ENCODE results near the gene NPAS3. TPM values are rescaled to one million over a fixed set of nuclear protein-coding genes. Genes with fewer than 3 reads are reported as not detected.

NPAS3 gene
- total RNA-seq, 1 donor from 2014 or later, result 2.0 TPM

- Histone ChIP-seq H3K36me3 (ENCODE audit: control insufficient read depth, insufficient read depth, low read length) (no peaks in the 10 kb centered on the region), H3K27me3 (ENCODE audit: control insufficient read depth, insufficient read depth, low read length) (no peaks in the 10 kb centered on the region), H3K4me3 (ENCODE audit: low read depth, low read length) (no peak overlapping the region)
- DNase-seq (ENCODE audit: low read depth), result no peak
- TF ChIP-seq CTCF (IDR thresholded peaks at IDR 0.05; ENCODE audit: insufficient read depth, low read length, poor library complexity, severe bottlenecking), result no peak
Measured at GRCh38 chr14:33611405-33612196, 672.9 kb downstream of the NPAS3 start.

- H3K4me3 ChIP-seq (ENCODE audit: low read depth, low read length), result no peak overlapping the region
Measured at GRCh38 chr14:33612197-33612505, 673.5 kb downstream of the NPAS3 start.

GRCh38 chr14:33617154-33617553 is 678.5 kb downstream of the NPAS3 start:
- H3K27me3 ChIP-seq (ENCODE audit: control insufficient read depth, insufficient read depth, low read length), result no peaks in the 10 kb centered on the region
- peak; percentile 50 for DNase-seq (ENCODE audit: low read depth)
- H3K36me3 ChIP-seq (ENCODE audit: control insufficient read depth, insufficient read depth, low read length), result no peaks in the 10 kb centered on the region
- no peak for TF ChIP-seq CTCF (IDR thresholded peaks at IDR 0.05; ENCODE audit: insufficient read depth, low read length, poor library complexity, severe bottlenecking)
- H3K4me3 ChIP-seq (ENCODE audit: low read depth, low read length), result no peak overlapping the region

More at GRCh38 chr14:33612197-33612505, 673.5 kb downstream of the NPAS3 start:
- no peak for TF ChIP-seq CTCF (IDR thresholded peaks at IDR 0.05; ENCODE audit: insufficient read depth, low read length, poor library complexity, severe bottlenecking)
- Histone ChIP-seq H3K27me3 (ENCODE audit: control insufficient read depth, insufficient read depth, low read length) (no peaks in the 10 kb centered on the region), H3K36me3 (ENCODE audit: control insufficient read depth, insufficient read depth, low read length) (no peaks in the 10 kb centered on the region)
- DNase-seq (ENCODE audit: low read depth), result no peak

GRCh38 chr14:33618361-33619105 is 679.9 kb downstream of the NPAS3 start:
- H3K27me3 ChIP-seq (ENCODE audit: control insufficient read depth, insufficient read depth, low read length), result no peaks in the 10 kb centered on the region
- TF ChIP-seq CTCF (IDR thresholded peaks at IDR 0.05; ENCODE audit: insufficient read depth, low read length, poor library complexity, severe bottlenecking), result no peak
- H3K36me3 ChIP-seq (ENCODE audit: control insufficient read depth, insufficient read depth, low read length), result no peaks in the 10 kb centered on the region
- no peak overlapping the region for H3K4me3 ChIP-seq (ENCODE audit: low read depth, low read length)
- no peak for DNase-seq (ENCODE audit: low read depth)

- H3K27me3 ChIP-seq (ENCODE audit: control insufficient read depth, insufficient read depth, low read length), result no peaks in the 10 kb centered on the region
- no peak for DNase-seq (ENCODE audit: low read depth)
- no peak for TF ChIP-seq CTCF (IDR thresholded peaks at IDR 0.05; ENCODE audit: insufficient read depth, low read length, poor library complexity, severe bottlenecking)
- no peaks in the 10 kb centered on the region for H3K36me3 ChIP-seq (ENCODE audit: control insufficient read depth, insufficient read depth, low read length)
- no peak overlapping the region for H3K4me3 ChIP-seq (ENCODE audit: low read depth, low read length)
Measured at GRCh38 chr14:33622496-33622895, 683.8 kb downstream of the NPAS3 start.

All from kidney epithelial cell (primary cell).